Coronary artery (tissue), 2 donors: Measurements from ENCODE around the gene LYPD5.

Source experiments
- DNase-seq: peaks from one replicate; pipeline ENCODE4 v3.0.0-alpha.2; 2017; ENCODE audit warnings: low spot score
- H3K27ac ChIP-seq, 2 donors: fragments of 200-600 bp; sonication (generic); one replicate each; pipeline ENCODE4 v1.5.1; 2016 to 2019
- H3K4me3 ChIP-seq: fragments of 200-600 bp; sonication (generic); 2 replicates; pipeline ENCODE4 v1.5.1; 2016; ENCODE audit warnings: mild to moderate bottlenecking, moderate library complexity
- CTCF ChIP-seq: fragments of 200-600 bp; sonication (generic); IDR thresholded peaks from one replicate; pipeline ENCODE4 v1.5.1; 2019; ENCODE audit warnings: antibody characterized with exemption

Gene LYPD5

DNA sequence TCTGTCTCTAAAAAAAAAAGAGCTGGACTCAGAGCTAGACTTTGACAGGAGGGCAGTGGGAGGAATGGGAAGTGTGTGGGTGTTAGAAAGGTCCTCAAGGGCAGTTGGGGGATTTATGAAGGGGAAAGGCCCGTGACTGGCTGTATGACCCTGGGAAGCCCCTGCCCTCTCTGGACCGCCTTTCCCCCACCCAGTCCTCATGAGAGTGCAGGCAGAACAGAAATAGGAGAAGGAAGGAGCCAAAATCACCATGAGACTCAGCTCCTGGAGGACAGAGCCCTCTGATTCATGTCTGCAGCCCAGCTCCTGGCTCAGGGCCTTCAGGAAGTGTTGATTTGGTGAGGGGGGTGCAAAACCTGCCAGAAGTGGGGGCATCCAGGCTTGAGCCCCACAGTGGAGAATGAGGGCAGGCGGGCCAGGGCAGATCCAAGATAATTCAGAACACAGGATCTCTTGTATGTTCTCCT, 38.7 kb downstream of the LYPD5 start:
- Histone ChIP-seq H3K4me3 (no peak overlapping the region), H3K27ac (peak overlapping the region; percentile 20 to 71)
- TF ChIP-seq CTCF: no peak
- DNase-seq: no peak

DNA sequence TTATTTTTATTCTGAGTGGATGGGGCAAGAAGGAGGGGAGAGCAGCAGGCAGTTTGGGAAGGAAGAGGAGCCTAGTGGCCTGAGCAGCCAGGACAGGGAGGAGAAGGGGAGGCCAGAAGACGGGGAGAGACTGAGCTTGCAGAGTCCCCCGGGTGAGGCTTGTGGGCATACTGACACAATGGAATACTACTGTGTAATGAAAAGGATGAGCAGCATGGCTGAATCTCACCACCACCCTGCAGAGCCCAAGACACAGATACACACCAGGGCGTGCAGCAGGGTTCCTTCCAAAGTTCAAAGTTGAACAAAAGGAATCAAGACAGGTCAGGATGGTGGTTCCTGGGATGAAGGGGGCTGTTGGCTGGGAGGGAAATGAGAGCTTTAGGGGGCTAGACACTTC, 39.4 kb downstream of the LYPD5 start:
- H3K27ac ChIP-seq: peak overlapping the region in 1 of 2 donors; percentile 71
- no peak for DNase-seq
- no peak overlapping the region for H3K4me3 ChIP-seq
- TF ChIP-seq CTCF: no peak

DNA sequence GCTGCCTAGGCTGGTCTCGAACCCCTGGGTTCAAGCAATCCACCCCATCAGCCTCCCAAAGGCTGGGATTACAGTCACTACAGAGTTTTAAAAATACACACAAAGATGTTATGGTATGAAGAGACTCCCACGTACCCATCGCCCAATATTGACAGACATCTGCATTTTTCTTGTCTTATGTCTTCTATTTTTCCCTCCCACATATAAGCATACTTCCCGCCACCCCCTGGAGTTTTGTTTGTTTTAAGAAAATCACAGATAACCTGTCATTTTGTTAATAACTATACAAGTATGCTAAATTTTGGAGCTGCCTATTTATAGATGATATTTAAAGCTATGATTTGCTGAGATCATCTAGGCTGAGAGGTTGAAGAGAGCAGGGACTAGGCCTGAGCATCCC, 41.3 kb downstream of the LYPD5 start:
- no peak overlapping the region for H3K27ac ChIP-seq
- TF ChIP-seq CTCF: no peak
- H3K4me3 ChIP-seq: no peak overlapping the region
- no peak for DNase-seq

DNA sequence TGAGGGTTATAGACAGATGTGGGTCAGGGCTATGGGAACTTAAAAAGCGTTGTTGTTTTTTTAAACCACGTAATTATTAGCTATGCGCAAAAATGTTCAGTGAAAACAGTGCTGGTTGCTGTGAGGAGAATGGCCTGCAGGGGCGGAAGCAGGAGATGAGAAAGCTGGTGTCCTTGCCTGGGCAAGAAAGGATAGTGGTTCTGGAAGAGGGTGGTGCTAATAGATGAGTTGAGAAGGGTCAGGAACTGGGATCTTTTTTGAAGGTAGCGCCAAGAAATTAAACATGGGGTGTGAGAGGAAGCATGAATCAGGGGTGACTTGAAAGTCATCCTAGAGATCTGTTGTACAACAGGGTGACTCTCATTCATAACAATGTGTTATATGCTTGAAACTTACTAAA, 42.7 kb downstream of the LYPD5 start:
- H3K4me3 ChIP-seq: no peak overlapping the region
- DNase-seq: no peak
- H3K27ac ChIP-seq: no peak overlapping the region
- no peak for TF ChIP-seq CTCF

GRCh38 chr19:43755256-43755801, 46.9 kb downstream of the LYPD5 start:
- DNase-seq: peak; percentile 85

DNA sequence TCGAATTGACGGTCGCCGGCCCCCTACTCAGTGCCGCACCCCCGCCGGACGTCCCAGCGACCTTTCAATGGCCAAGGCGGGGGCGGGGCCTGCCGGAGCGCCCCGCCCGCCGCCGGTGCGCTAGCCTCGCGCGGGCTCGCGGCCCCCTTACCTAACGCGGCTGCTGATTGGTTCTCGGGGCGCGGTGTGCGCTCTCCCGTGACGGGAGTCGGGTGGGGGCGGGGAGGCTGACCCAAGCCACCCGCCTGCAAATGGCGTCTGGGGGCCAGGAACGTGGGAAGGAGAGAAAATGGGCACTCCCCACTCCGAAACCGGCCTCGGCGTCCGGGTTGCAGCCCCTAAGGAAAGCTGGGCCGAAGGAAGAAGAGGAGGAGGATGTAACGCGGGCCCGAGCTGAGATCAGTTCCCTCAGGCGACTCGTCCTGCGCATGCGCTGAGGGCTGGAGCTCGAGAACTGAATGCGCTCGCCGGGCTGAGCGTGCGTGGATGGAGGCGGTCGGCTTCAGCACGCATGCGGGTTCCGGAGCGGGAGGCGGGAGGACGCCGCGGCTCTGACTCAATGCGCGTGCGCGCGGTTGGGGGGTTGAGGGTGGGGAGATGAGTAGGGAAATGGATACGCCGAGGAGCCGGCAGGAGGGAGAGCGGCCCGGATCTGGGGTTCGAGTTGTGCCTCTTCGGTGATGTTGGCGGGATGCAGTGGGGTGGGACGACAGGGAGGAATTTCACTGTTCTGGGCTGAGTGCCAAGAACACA, 47.6 kb downstream of the LYPD5 start, which contains the start of gene SMG9:
TSS of gene SMG9 (minus strand) at position 460 of the 753 bp plus-strand sequence. CDS start 4,221 bp downstream, outside the sequence.
- peak within 1 kb of the TSS; percentile 68 for H3K4me3 ChIP-seq
- peak within 1 kb of the TSS; percentile 90 to 96 for H3K27ac ChIP-seq
- DNase-seq: peak; percentile 98
- no peak for TF ChIP-seq CTCF

More at GRCh38 chr19:43755256-43755801, 46.9 kb downstream of the LYPD5 start:
- TF ChIP-seq CTCF: no peak
- peak overlapping the region; percentile 90 to 96 for H3K27ac ChIP-seq
- peak overlapping the region; percentile 68 for H3K4me3 ChIP-seq

- no peak for DNase-seq
- Histone ChIP-seq H3K4me3 (peak overlapping the region; percentile 68), H3K27ac (peak overlapping the region; percentile 90 to 96)
- no peak for TF ChIP-seq CTCF
Observed at GRCh38 chr19:43754253-43754502, 48.1 kb downstream of the LYPD5 start.
